Ishikawa (cell line): ENCODE results near the gene IMMP2L.

Experiments
- CEBPB ChIP-seq: IDR thresholded peaks from 2 replicates; pipeline ENCODE4 v1.6.1; 2012
- CREB1 ChIP-seq: IDR thresholded peaks from 2 replicates; pipeline ENCODE4 v1.6.1; 2012; ENCODE audit warnings: low read depth
- EGR1 ChIP-seq: IDR thresholded peaks from 2 replicates; pipeline ENCODE4 v1.6.1; 2012
- EP300 ChIP-seq: IDR thresholded peaks from 2 replicates; pipeline ENCODE4 v1.6.1; 2012; ENCODE audit warnings: borderline replicate concordance
- FOXM1 ChIP-seq: IDR thresholded peaks from 2 replicates; pipeline ENCODE4 v1.6.1; 2012; ENCODE audit warnings: low read depth, borderline replicate concordance
- MAX ChIP-seq: IDR thresholded peaks from 2 replicates; pipeline ENCODE4 v1.6.1; 2012
- NFIC ChIP-seq: IDR thresholded peaks from 2 replicates; pipeline ENCODE4 v1.6.1; 2012
- RAD21 ChIP-seq: IDR thresholded peaks from 2 replicates; pipeline ENCODE4 v1.6.1; 2012; ENCODE audit warnings: low read depth
- REST ChIP-seq: IDR thresholded peaks from 2 replicates; pipeline ENCODE4 v1.6.1; 2012; ENCODE audit warnings: low read depth, mild to moderate bottlenecking
- TAF1 ChIP-seq: IDR thresholded peaks from 2 replicates; pipeline ENCODE4 v1.6.1; 2012; ENCODE audit warnings: low read depth, mild to moderate bottlenecking
- TCF12 ChIP-seq: IDR thresholded peaks from 2 replicates; pipeline ENCODE4 v1.6.1; 2012; ENCODE audit warnings: low read depth
- TEAD4 ChIP-seq: IDR thresholded peaks from 2 replicates; pipeline ENCODE4 v1.6.1; 2012
- YY1 ChIP-seq: IDR thresholded peaks from 2 replicates; pipeline ENCODE4 v1.6.1; 2012; ENCODE audit warnings: low read depth
- ZBTB7A ChIP-seq: IDR thresholded peaks from 2 replicates; pipeline ENCODE4 v1.6.1; 2012; ENCODE audit warnings: low read depth
- TF ChIP-seq, protein P1 (sequence below): IDR thresholded peaks from 2 replicates; pipeline ENCODE4 v1.6.1; 2012

IMMP2L gene

DNA sequence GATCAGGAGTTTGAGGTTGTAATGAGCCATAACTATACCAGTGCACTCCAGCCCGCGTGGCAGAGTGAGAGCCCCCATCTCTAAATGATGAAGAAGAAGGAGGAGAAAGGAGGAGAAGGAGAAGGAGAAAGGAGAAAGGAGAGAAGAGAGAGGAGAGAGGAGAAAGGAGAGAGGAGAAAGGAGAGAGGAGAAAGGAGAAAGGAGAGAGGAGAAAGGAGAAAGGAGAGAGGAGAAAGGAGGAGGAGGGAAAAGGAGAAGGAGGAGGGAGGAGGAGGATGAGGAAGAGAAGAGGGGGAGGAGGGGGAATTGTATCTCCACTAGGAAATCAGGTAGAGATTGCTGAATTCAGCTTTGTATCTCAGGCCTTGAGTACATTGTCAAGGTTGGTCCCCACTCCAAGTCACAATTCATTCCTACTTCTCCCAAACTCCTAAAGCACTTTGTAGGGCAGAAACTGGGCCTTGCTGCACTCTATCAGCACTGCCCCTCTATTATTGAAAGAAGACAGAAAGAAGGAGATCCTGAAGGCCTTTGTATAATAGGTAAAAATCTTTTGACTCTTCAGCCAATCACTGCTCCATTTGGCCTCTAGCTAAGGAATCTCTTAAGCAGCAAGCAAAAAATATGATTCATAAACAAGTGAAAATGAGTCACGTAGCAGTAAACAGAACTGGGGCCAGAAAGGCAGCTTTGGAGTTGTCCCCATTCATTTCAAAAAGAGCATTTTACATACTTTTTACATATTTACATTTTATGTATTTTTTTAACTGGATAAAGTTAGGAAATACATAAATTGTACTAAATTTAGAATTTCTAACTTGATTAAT lies 178.0 kb downstream of the IMMP2L start:
- TF ChIP-seq FOXM1 (no peak), NFIC (no peak), RAD21 (no peak), REST (no peak), TAF1 (no peak), MAX (no peak), CEBPB (no peak), EGR1 (no peak), CREB1 (no peak), TEAD4 (no peak), EP300 (no peak), TCF12 (no peak), YY1 (no peak), ZBTB7A (no peak)
- TF ChIP-seq, protein P1, sequence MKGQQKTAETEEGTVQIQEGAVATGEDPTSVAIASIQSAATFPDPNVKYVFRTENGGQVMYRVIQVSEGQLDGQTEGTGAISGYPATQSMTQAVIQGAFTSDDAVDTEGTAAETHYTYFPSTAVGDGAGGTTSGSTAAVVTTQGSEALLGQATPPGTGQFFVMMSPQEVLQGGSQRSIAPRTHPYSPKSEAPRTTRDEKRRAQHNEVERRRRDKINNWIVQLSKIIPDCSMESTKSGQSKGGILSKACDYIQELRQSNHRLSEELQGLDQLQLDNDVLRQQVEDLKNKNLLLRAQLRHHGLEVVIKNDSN, result no peak

DNA sequence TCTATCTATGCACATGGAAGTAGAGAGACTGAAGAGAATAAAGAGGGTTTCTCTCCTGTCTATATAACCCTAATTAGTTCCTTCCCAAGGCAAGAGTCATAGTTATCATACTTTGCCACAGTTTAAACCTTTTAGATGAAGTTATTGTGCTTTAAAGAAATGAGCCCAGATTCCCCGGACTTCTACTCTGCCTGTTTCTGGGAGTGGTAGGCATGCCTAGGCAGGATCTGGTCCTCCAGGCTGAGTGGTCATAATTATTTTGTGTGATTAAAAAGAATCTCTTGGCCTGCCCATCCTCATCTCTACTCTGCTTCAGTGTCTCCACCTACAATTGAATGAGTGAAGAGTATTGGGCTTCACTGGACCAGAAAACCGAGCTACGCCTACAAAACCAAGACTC lies 179.2 kb downstream of the IMMP2L start:
- no peak for TF ChIP-seq EGR1
- no peak for TF ChIP-seq RAD21
- no peak for TF ChIP-seq MAX
- TF ChIP-seq, protein P1, result no peak
- TF ChIP-seq ZBTB7A, result no peak
- TF ChIP-seq TEAD4, result no peak
- TF ChIP-seq CREB1, result no peak
- TF ChIP-seq CEBPB, result no peak
- no peak for TF ChIP-seq YY1
- TF ChIP-seq REST, result no peak
- no peak for TF ChIP-seq TAF1
- no peak for TF ChIP-seq NFIC
- no peak for TF ChIP-seq TCF12
- no peak for TF ChIP-seq FOXM1

DNA sequence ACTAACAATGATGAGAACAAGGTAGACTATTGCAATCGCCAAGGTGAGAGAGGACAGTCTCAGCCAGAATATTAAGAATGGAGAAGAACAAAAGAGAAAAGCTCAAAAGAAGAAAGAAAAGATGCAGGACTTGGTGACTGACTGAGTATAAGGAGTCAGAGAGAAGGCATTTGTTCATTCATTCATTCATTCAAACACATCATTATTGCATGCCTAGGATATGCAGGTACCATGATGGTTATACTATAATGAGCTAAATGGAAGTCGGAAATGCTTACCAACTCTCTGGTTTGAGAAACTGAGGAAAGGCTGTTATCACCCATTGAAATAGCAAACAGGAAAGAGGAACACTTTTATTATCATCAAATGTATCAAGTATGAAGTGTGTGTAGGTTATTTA lies 180.7 kb downstream of the IMMP2L start:
- no peak for TF ChIP-seq NFIC
- TF ChIP-seq TEAD4, result no peak
- TF ChIP-seq YY1, result no peak
- TF ChIP-seq CEBPB, result no peak
- no peak for TF ChIP-seq MAX
- TF ChIP-seq EP300, result no peak
- no peak for TF ChIP-seq TAF1
- TF ChIP-seq CREB1, result no peak
- TF ChIP-seq REST, result no peak
- no peak for TF ChIP-seq EGR1
- no peak for TF ChIP-seq ZBTB7A
- no peak for TF ChIP-seq RAD21
- TF ChIP-seq FOXM1, result no peak
- TF ChIP-seq, protein P1, result no peak
